RWPE2 (cell line): ENCODE results near the gene NRG3.

Source experiments
- ATAC-seq: fragments of 200-7000 bp; cut with Tn5 transposase; 3 replicates; pipeline ENCODE4 v1.9.1; 2021; ENCODE audit warnings: low read depth
- DNase-seq: peaks from one replicate; pipeline ENCODE4 v3.0.0-alpha.2; 2020; ENCODE audit warnings: low spot score
- H3K27ac ChIP-seq: fragments of 450-650 bp; 2 replicates; pipeline ENCODE4 v1.5.1; 2017; ENCODE audit warnings: mild to moderate bottlenecking; ENCODE audit not compliant: poor library complexity, severe bottlenecking
- H3K27me3 ChIP-seq: fragments of 250-450 bp; sonication (Bioruptor Pico); 2 replicates; pipeline ENCODE4 v1.5.1; 2021; ENCODE audit warnings: mild to moderate bottlenecking, moderate library complexity; ENCODE audit not compliant: insufficient read depth, poor library complexity, severe bottlenecking
- H3K36me3 ChIP-seq: fragments of 250-450 bp; sonication (Bioruptor Pico); 2 replicates; pipeline ENCODE4 v1.5.1; 2020; ENCODE audit warnings: low read depth, mild to moderate bottlenecking, moderate library complexity
- H3K4me1 ChIP-seq: fragments of 250-450 bp; sonication (Bioruptor Pico); 2 replicates; pipeline ENCODE4 v1.5.1; 2021; ENCODE audit warnings: mild to moderate bottlenecking, moderate library complexity; ENCODE audit not compliant: insufficient read depth, poor library complexity, severe bottlenecking
- H3K4me3 ChIP-seq: fragments of 250-450 bp; sonication (Bioruptor Pico); 2 replicates; pipeline ENCODE4 v1.5.1; 2021; ENCODE audit warnings: mild to moderate bottlenecking, moderate library complexity; ENCODE audit not compliant: severe bottlenecking
- H3K9me3 ChIP-seq: fragments of 250-450 bp; sonication (Bioruptor Pico); 2 replicates; pipeline ENCODE4 v1.5.1; 2021; ENCODE audit warnings: mild to moderate bottlenecking, moderate library complexity; ENCODE audit not compliant: severe bottlenecking
- TF ChIP-seq, protein P1 (sequence below): fragments of 450-650 bp; IDR thresholded peaks from one replicate; pipeline ENCODE4 v1.5.1; 2017; ENCODE audit warnings: mild to moderate bottlenecking, moderate library complexity; ENCODE audit not compliant: poor library complexity, severe bottlenecking

NRG3 gene

DNA sequence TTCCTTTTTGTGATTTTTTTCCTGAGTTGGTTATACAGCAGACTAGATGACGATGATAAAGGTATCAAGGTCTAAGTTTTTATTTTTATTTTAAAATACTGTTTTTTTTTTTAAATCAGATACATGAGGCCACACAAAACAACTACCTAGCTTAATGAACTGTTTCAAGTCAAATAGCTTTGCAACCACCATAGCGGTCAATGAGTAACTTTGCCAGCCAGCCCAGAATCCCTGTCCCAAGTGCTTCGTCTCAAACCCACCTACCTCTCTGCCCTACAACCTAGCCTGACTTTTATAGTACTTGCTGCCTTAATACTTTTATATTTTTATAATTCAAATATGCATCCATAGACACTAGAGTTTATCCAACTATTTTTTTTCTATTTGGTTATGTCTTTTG is 676.5 kb downstream of the NRG3 start:
- H3K4me1 ChIP-seq: no peaks in the 10 kb centered on the region
- no peak for ATAC-seq
- no peaks in the 10 kb centered on the region for H3K36me3 ChIP-seq
- TF ChIP-seq, protein P1, sequence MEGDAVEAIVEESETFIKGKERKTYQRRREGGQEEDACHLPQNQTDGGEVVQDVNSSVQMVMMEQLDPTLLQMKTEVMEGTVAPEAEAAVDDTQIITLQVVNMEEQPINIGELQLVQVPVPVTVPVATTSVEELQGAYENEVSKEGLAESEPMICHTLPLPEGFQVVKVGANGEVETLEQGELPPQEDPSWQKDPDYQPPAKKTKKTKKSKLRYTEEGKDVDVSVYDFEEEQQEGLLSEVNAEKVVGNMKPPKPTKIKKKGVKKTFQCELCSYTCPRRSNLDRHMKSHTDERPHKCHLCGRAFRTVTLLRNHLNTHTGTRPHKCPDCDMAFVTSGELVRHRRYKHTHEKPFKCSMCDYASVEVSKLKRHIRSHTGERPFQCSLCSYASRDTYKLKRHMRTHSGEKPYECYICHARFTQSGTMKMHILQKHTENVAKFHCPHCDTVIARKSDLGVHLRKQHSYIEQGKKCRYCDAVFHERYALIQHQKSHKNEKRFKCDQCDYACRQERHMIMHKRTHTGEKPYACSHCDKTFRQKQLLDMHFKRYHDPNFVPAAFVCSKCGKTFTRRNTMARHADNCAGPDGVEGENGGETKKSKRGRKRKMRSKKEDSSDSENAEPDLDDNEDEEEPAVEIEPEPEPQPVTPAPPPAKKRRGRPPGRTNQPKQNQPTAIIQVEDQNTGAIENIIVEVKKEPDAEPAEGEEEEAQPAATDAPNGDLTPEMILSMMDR: no peak
- no peaks in the 10 kb centered on the region for H3K9me3 ChIP-seq
- no peaks in the 10 kb centered on the region for H3K27me3 ChIP-seq
- DNase-seq: no peak
- H3K4me3 ChIP-seq: no peak overlapping the region
- no peak overlapping the region for H3K27ac ChIP-seq

DNA sequence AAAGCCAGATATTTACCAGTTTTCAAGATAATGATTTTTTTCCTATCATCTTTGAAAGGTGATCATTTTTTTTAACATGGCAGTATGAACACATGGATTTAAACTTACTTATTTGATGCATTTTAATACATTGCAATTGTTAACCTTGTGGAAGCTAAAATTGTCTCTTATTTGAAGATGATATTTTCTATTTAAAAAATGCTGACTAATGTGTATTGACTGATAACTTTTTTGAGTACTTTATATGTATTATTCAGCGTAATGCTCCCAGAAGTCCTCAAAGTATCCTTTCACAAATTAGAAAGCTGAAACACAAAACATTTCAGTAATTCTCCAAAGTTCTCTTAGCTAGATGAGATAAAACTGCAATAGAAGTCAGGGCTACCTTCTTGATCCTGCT is 677.3 kb downstream of the NRG3 start:
- Histone ChIP-seq H3K27me3 (no peaks in the 10 kb centered on the region), H3K4me3 (no peak overlapping the region), H3K36me3 (no peaks in the 10 kb centered on the region), H3K9me3 (no peaks in the 10 kb centered on the region), H3K27ac (no peak overlapping the region), H3K4me1 (no peaks in the 10 kb centered on the region)
- DNase-seq (no peak), ATAC-seq (no peak)
- TF ChIP-seq, protein P1: no peak

DNA sequence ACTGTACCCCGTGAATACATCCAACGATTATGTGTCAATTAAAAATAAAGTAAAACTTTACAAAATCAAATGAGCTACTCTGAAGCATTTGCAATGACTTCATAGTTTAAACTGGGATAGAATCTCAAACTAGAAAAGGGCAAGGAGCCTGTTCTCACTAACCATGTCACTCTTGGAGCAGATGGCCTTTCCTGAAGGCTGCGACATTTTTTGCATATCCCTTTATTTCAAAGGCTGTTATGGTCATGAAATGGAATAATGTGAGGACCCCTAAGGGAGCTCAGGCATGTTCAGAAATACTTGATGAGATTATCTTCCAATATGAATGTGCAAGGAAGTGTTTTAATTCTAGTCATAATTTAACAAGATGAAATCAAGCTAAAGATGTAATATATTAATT is 679.4 kb downstream of the NRG3 start:
- no peak for DNase-seq

DNA sequence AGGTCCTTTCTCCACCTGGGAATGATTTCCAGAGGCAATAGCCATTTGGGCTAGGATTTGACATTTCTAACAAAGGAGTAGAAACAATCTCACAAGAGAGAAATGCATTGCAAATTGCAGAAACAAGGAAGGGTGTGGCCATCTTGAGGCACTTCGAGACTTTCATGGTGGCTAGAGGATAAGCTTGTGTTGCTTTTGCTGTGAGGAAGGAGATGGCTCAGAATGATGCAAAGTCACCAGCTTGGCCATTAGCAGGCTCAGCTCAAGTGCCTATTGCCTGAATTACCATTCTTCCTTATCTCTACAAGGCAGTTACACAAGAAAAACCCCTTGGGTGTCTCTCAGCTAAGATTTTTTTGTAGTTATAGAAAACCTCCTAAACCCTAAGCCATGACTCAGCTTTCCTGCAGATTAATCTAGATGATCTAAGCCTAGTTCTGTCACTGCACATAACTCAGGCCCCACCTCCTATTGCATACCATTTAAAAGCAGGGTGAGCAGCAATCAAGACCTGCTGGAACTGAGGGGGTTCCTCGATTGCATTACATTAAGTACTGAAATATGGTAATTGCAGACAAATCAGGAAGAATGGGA is 683.1 kb downstream of the NRG3 start:
- Histone ChIP-seq H3K27me3 (no peaks in the 10 kb centered on the region), H3K4me1 (no peaks in the 10 kb centered on the region), H3K4me3 (no peak overlapping the region), H3K36me3 (no peaks in the 10 kb centered on the region), H3K27ac (no peak overlapping the region), H3K9me3 (no peaks in the 10 kb centered on the region)
- DNase-seq: no peak
- TF ChIP-seq, protein P1: no peak
- ATAC-seq: no peak

More for the DNA sequence above, 679.4 kb downstream of the NRG3 start:
- ATAC-seq: no peak
- H3K4me3 ChIP-seq: no peak overlapping the region
- H3K27ac ChIP-seq: no peak overlapping the region
- no peaks in the 10 kb centered on the region for H3K9me3 ChIP-seq
- no peaks in the 10 kb centered on the region for H3K36me3 ChIP-seq
- TF ChIP-seq, protein P1: no peak
- H3K27me3 ChIP-seq: no peaks in the 10 kb centered on the region
- no peaks in the 10 kb centered on the region for H3K4me1 ChIP-seq

DNA sequence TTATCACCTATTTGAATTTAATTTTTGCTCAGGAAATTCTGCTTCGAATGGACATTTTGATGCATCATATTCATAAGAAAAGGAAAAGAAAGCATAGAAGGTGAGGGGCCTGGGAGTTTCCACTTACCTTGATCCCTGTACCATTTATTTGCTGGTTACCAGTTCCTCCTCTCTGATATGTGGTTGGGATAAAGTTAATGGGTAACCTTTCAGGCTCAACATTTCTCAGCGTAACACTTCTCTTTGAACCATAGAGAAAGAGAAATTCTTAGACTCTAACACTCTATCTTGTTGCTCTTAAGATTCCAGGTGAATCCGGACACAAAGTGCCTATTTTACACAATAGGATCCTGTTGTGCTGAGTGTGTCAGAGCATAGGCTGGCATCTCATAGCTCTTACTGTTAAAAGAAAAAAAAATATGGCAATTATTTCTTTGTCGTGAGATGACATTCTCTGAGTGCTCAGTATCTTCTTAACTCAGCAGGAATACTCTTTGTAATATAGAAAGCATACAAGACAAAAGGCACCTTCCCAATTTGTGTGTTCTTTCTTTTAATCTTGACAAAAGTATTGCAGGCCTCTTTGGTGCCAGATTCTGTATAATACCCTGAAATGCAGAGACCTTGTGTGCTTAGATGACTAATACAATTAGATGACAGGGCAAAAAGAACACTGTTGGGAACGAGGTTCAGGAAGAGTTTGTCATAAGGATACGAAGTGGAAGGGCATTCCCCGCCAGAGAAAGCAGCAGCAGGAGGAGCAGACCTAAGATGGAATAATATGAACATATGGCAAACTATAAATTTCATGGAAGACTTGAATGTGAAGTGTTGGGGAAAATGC is 689.6 kb downstream of the NRG3 start:
- Histone ChIP-seq H3K36me3 (no peaks in the 10 kb centered on the region), H3K27ac (no peak overlapping the region), H3K9me3 (no peaks in the 10 kb centered on the region), H3K27me3 (no peaks in the 10 kb centered on the region), H3K4me1 (no peaks in the 10 kb centered on the region), H3K4me3 (no peak overlapping the region)
- DNase-seq (no peak), ATAC-seq (no peak)
- TF ChIP-seq, protein P1: no peak
